ENCODE data around the gene AGT.

AGT gene

DNA sequence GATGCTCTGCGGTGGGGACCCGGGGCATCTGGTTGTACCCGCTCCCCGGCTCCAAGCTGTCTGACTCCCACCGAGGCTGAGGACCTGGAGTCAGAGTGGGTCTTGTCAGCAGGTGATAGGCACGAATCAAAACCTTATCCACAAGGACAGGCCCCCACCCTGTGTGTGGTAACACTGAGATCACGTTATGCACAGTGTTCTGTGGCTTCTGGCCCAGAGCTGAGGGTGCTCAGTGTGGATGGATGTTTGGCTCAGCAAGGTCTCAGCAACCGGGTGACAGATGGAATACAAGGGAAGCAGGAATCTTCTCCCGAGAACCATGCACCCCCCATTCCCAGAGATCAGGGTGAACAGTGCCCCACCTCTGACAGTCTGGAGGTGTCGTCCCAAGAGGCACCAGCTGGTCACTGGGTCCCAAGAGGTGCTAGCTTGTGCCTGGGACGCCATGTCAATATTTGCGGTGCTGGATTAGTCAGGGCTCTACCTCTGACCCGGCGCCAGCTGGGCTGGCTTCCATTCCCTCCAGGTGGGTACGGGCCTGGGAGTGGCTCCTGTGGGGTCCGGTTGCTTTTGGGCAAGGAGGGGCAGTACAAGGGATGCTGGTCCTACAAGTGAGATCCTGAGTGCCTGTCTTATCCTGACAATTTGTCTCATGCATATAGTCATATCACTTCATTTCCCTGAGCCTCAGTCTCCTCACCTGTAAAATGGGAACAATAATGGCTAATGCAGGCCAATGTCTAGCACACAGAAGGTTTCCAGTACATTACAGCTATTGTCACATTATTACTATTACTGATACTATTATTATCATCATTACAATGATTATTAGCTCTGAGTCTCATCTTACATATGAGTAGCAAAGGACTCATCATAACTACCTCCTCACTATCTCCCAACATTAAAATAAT lies 34.2 kb upstream of the AGT start:
- TF ChIP-seq GABPA (IDR thresholded peaks at IDR 0.05; ENCODE audit: low read depth) (no peak), POLR2AphosphoS5 (IDR thresholded peaks at IDR 0.05; ENCODE audit: low read depth) (no peak), SPI1 (IDR thresholded peaks at IDR 0.05; ENCODE audit: borderline replicate concordance, low read depth) (no peak)
- TF ChIP-seq, protein P1, sequence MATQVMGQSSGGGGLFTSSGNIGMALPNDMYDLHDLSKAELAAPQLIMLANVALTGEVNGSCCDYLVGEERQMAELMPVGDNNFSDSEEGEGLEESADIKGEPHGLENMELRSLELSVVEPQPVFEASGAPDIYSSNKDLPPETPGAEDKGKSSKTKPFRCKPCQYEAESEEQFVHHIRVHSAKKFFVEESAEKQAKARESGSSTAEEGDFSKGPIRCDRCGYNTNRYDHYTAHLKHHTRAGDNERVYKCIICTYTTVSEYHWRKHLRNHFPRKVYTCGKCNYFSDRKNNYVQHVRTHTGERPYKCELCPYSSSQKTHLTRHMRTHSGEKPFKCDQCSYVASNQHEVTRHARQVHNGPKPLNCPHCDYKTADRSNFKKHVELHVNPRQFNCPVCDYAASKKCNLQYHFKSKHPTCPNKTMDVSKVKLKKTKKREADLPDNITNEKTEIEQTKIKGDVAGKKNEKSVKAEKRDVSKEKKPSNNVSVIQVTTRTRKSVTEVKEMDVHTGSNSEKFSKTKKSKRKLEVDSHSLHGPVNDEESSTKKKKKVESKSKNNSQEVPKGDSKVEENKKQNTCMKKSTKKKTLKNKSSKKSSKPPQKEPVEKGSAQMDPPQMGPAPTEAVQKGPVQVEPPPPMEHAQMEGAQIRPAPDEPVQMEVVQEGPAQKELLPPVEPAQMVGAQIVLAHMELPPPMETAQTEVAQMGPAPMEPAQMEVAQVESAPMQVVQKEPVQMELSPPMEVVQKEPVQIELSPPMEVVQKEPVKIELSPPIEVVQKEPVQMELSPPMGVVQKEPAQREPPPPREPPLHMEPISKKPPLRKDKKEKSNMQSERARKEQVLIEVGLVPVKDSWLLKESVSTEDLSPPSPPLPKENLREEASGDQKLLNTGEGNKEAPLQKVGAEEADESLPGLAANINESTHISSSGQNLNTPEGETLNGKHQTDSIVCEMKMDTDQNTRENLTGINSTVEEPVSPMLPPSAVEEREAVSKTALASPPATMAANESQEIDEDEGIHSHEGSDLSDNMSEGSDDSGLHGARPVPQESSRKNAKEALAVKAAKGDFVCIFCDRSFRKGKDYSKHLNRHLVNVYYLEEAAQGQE (IDR thresholded peaks at IDR 0.05; ENCODE audit: insufficient replicate concordance, low read depth) = no peak
- TF ChIP-seq, protein P2, sequence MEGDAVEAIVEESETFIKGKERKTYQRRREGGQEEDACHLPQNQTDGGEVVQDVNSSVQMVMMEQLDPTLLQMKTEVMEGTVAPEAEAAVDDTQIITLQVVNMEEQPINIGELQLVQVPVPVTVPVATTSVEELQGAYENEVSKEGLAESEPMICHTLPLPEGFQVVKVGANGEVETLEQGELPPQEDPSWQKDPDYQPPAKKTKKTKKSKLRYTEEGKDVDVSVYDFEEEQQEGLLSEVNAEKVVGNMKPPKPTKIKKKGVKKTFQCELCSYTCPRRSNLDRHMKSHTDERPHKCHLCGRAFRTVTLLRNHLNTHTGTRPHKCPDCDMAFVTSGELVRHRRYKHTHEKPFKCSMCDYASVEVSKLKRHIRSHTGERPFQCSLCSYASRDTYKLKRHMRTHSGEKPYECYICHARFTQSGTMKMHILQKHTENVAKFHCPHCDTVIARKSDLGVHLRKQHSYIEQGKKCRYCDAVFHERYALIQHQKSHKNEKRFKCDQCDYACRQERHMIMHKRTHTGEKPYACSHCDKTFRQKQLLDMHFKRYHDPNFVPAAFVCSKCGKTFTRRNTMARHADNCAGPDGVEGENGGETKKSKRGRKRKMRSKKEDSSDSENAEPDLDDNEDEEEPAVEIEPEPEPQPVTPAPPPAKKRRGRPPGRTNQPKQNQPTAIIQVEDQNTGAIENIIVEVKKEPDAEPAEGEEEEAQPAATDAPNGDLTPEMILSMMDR (IDR thresholded peaks at IDR 0.05; ENCODE audit: insufficient read depth, low read length) = no peak
- Histone ChIP-seq H3K4me3 (replicated peaks; ENCODE audit: insufficient read depth, low read length) (no peak overlapping the region), H3K27ac (replicated peaks) (no peak overlapping the region), H3K27me3 (ENCODE audit: insufficient read depth, poor library complexity, severe bottlenecking) (peaks cover under 1% of the 10 kb centered on the region)
- DNase-seq (ENCODE audit: low read depth in 1 of 2, low spot score in 1 of 2) = no peak

DNA sequence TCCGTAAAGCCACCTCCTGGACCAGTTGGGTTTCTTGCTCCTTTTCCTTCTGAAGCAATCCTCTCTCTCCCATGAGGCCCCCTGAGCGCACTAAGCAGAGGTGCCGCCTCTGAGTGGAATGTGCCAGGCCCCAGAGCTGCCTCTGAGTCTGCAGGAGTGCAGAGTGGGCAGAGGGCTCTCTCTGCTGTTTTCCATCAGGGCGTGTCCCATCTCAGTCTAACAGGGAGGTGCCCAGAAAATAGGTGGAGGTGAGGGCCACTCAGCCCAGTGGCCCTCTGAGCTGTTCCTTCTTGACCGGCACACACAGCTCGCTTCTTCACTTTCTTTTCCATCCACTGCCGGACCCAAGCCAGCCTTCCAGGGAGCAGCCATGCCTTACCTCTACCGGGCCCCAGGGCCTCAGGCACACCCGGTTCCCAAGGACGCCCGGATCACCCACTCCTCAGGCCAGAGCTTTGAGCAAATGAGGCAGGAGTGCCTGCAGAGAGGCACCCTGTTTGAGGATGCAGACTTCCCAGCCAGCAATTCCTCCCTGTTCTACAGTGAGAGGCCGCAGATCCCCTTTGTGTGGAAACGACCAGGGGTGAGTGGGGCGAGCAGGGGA lies 33.3 kb upstream of the AGT start, which contains the start of gene CAPN9:
CAPN9 (plus strand) TSS at position 262 of the 604 bp plus-strand sequence; CDS start at position 371, 109 bp downstream.
- no peak within 1 kb of the TSS for H3K27ac ChIP-seq (replicated peaks)
- TF ChIP-seq SPI1 (IDR thresholded peaks at IDR 0.05; ENCODE audit: borderline replicate concordance, low read depth) = no peak
- no peak for TF ChIP-seq POLR2AphosphoS5 (IDR thresholded peaks at IDR 0.05; ENCODE audit: low read depth)
- TF ChIP-seq GABPA (IDR thresholded peaks at IDR 0.05; ENCODE audit: low read depth) = no peak
- TF ChIP-seq, protein P2 (IDR thresholded peaks at IDR 0.05; ENCODE audit: insufficient read depth, low read length) = no peak
- TF ChIP-seq, protein P1 (IDR thresholded peaks at IDR 0.05; ENCODE audit: insufficient replicate concordance, low read depth) = no peak
- no peaks in the 10 kb centered on the region for H3K27me3 ChIP-seq (ENCODE audit: insufficient read depth, poor library complexity, severe bottlenecking)
- DNase-seq (ENCODE audit: low read depth in 1 of 2, low spot score in 1 of 2) = no peak
- no peak within 1 kb of the TSS for H3K4me3 ChIP-seq (replicated peaks; ENCODE audit: insufficient read depth, low read length)

DNA sequence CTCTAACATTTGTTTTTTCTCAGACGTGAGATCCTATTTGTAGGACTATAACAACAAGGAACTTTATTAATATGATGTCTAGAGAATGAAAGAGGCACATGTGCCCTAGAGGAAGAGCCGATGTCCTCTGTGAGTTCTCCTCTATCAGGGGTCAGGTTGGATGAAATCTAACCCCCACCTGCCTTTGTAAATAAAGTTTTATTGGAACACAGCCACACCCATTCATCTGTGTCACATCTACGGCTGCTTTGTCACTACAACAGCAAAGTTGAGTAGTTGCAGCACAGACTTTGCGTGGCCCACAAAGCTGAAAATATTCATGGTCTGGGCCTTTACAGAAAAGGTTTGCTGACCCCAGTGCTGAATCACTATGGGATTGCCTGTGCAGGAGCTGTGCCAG lies 32.7 kb upstream of the AGT start:
- no peak overlapping the region for H3K4me3 ChIP-seq (replicated peaks; ENCODE audit: insufficient read depth, low read length)
- no peak for DNase-seq (ENCODE audit: low read depth in 1 of 2, low spot score in 1 of 2)
- no peaks in the 10 kb centered on the region for H3K27me3 ChIP-seq (ENCODE audit: insufficient read depth, poor library complexity, severe bottlenecking)
- TF ChIP-seq, protein P2 (IDR thresholded peaks at IDR 0.05; ENCODE audit: insufficient read depth, low read length) = no peak
- TF ChIP-seq SPI1 (IDR thresholded peaks at IDR 0.05; ENCODE audit: borderline replicate concordance, low read depth) (no peak), GABPA (IDR thresholded peaks at IDR 0.05; ENCODE audit: low read depth) (no peak), POLR2AphosphoS5 (IDR thresholded peaks at IDR 0.05; ENCODE audit: low read depth) (no peak)
- TF ChIP-seq, protein P1 (IDR thresholded peaks at IDR 0.05; ENCODE audit: insufficient replicate concordance, low read depth) = no peak
- H3K27ac ChIP-seq (replicated peaks) = no peak overlapping the region

Data from HL-60 (cell line).